Gastroesophageal sphincter (tissue), 4 donors: ENCODE measurements around the gene FAM168A. TPM values are rescaled to one million over a fixed set of nuclear protein-coding genes. Genes with fewer than 3 reads are reported as not detected.
A peak's percentile ranks its signal among the peaks of the same experiment; 100 is the strongest.
"Not testable (repeated sequence)": the region's sequence is repeated elsewhere in the genome, so short reads cannot be mapped to it uniquely, and the experiment has no call there.

Experiments
- ATAC-seq: fragments of 150-250 bp; one replicate; pipeline ENCODE4 v1.9.1; 2016; ENCODE audit warnings: mild to moderate bottlenecking, moderate library complexity
- H3K27ac ChIP-seq, 4 donors: fragments of 200-600 bp; sonication (generic) in 3 of 4; 1 replicate in 3 of 4; 2 replicates in 1 of 4; pipeline ENCODE4 v1.5.1; 2016 to 2019
- H3K27me3 ChIP-seq: fragments of 200-600 bp; sonication (generic); one replicate; pipeline ENCODE4 v1.5.1; 2019
- H3K36me3 ChIP-seq, 2 donors: fragments of 200-600 bp; sonication (generic); one replicate each; pipeline ENCODE4 v1.5.1; 2019; ENCODE audit warnings: control low read depth in 1 of 2
- H3K4me1 ChIP-seq, 3 donors: fragments of 200-600 bp; sonication (generic); 1 replicate in 2 of 3; 2 replicates in 1 of 3; pipeline ENCODE4 v1.5.1; 2016 to 2019; ENCODE audit warnings: control low read depth in 2 of 3
- H3K4me3 ChIP-seq, 2 donors: fragments of 200-600 bp; sonication (generic); one replicate each; pipeline ENCODE4 v1.5.1; 2019; ENCODE audit warnings: mild to moderate bottlenecking in 1 of 2, moderate library complexity in 1 of 2
- H3K9me3 ChIP-seq, 3 donors: fragments of 200-600 bp; sonication (generic); one replicate each; pipeline ENCODE4 v1.5.1; 2017 to 2019; ENCODE audit warnings: control low read depth in 2 of 3
- CTCF ChIP-seq, 4 experiments: fragments of 200-600 bp in 2 of 4; fragments of 450-650 bp in 2 of 4; sonication (generic) in 1 of 4; IDR thresholded peaks; one replicate each; pipeline ENCODE4 v1.5.1; 2017 to 2019; ENCODE audit warnings: antibody characterized with exemption in 4 of 4, mild to moderate bottlenecking in 2 of 4, moderate library complexity in 2 of 4
- EP300 ChIP-seq: sonication (generic); formaldehyde crosslinking; IDR thresholded peaks from one replicate; pipeline ENCODE4 v1.6.1; 2017; ENCODE audit warnings: antibody characterized with exemption, mild to moderate bottlenecking
- POLR2A ChIP-seq, 2 donors: fragments of 450-650 bp; IDR thresholded peaks; one replicate each; pipeline ENCODE4 v1.6.1; 2017; ENCODE audit warnings: antibody characterized with exemption in 2 of 2, mild to moderate bottlenecking in 2 of 2, moderate library complexity in 1 of 2
- POLR2AphosphoS5 ChIP-seq: sonication (generic); formaldehyde crosslinking; IDR thresholded peaks from one replicate; pipeline ENCODE4 v1.6.1; 2017; ENCODE audit warnings: antibody characterized with exemption
- WGBS, 2 donors: methylation state at CpG; one replicate each; pipeline ENCODE4 v1.1.5; 2018; ENCODE audit warnings: low coverage in 1 of 2; 5-methylcytosine and 5-hydroxymethylcytosine counted together
- total RNA-seq, 4 donors: library from RNA; depleted of rRNA; stranded (reverse); fragments of >200 nt; gene quantifications; one replicate each; pipeline ENCODE4 v1.1.0, GENCODE V29; 2016

Gene FAM168A
- total RNA-seq, 4 donors from 2014 or later = 27.5 to 51.8 (median 42.0) TPM

DNA sequence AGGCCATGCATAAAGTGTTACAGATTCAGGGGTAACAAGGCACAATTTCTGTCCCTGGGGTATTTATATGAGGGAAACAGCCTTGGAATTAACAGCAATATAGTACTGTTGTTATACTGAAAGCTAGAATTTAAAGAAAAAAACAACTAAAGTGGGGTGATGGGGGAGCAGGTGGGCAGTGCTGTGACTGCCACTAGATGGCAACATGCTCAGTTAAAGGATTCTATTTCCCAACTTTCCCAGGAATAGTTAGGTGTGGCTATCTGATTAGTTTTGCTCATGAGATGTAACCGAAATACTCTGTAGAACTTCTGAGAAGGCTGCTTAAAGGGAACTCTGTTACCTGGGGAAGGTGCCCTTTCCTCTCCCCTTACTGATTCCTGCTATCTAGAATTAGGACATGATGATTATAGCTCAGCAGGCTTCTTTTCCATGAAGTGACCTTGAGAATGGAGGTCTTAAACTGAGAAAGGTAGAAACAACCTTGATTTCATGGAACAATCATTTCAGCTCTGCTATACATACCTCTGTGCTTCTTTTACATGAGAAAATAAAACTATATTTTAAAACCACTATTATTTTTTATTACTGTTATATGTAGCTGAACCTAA lies 119.1 kb downstream of the FAM168A start:
- ATAC-seq = no peak
- Histone ChIP-seq H3K9me3 (peaks cover 0 to 21% (median 2%) of the 10 kb centered on the region in 3 donors), H3K36me3 (peaks cover 0 to 3% of the 10 kb centered on the region in 2 donors), H3K27me3 (no peaks in the 10 kb centered on the region), H3K27ac (no peak overlapping the region), H3K4me3 (no peak overlapping the region), H3K4me1 (no peaks in the 10 kb centered on the region)
- 40 to 80% methylated on average over 1 of the region's 1 CpG for WGBS, 2 donors
- no peak for TF ChIP-seq POLR2AphosphoS5
- TF ChIP-seq CTCF (IDR thresholded peaks at IDR 0.05) = peak in 3 of 4 experiments; percentile 42 to 66 (median 42)
- TF ChIP-seq POLR2A (IDR thresholded peaks at IDR 0.05) = no peak
- TF ChIP-seq EP300 = no peak

GRCh38 chr11:73477518-73477917 lies 120.4 kb downstream of the FAM168A start:
- Histone ChIP-seq H3K27me3 (no peaks in the 10 kb centered on the region), H3K36me3 (peaks cover 0 to 3% of the 10 kb centered on the region in 2 donors), H3K27ac (no peak overlapping the region), H3K4me1 (no peaks in the 10 kb centered on the region), H3K4me3 (no peak overlapping the region), H3K9me3 (peaks cover 0 to 21% (median 2%) of the 10 kb centered on the region in 3 donors)
- ATAC-seq = no peak
- TF ChIP-seq CTCF (IDR thresholded peaks at IDR 0.05) = no peak
- no peak for TF ChIP-seq POLR2A (IDR thresholded peaks at IDR 0.05)
- no peak for TF ChIP-seq POLR2AphosphoS5
- no peak for TF ChIP-seq EP300
- WGBS, 2 donors = 96 to 100% methylated on average over 1 to 2 of the region's 2 CpGs

DNA sequence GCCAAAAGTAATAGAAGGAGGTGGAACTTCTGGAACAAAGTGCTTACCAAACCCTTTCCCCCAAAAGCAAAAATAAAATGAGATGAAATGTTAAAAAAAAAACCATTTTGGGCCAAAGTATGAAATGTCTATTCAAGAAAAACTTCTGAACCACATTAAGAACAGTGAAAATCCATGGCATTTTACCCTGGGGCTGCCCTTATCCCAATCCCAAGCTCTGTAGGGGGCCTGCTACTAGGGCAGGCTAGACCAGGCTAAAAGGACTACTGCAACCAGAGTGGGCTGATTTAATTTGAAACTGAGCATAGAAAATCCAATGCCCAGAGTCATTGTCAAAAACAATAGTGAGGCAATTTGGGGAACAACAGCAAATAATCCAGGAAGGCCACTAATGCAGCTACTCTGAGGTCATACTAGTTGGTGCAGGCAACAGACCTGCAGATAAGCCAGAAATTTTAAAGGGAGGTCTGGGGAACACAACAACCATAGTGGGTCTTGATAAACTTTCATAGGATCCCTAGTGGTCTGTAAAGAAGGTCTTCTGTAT lies 122.3 kb downstream of the FAM168A start:
- Histone ChIP-seq H3K27ac (no peak overlapping the region), H3K27me3 (no peaks in the 10 kb centered on the region), H3K4me3 (no peak overlapping the region), H3K9me3 (peaks cover 0 to 21% (median 2%) of the 10 kb centered on the region in 3 donors), H3K36me3 (peaks cover 0 to 3% of the 10 kb centered on the region in 2 donors), H3K4me1 (peaks cover 0 to under 1% (median 0%) of the 10 kb centered on the region in 3 donors)
- ATAC-seq = no peak
- TF ChIP-seq CTCF (IDR thresholded peaks at IDR 0.05) = no peak
- no peak for TF ChIP-seq POLR2AphosphoS5
- TF ChIP-seq EP300 = no peak
- no peak for TF ChIP-seq POLR2A (IDR thresholded peaks at IDR 0.05)

DNA sequence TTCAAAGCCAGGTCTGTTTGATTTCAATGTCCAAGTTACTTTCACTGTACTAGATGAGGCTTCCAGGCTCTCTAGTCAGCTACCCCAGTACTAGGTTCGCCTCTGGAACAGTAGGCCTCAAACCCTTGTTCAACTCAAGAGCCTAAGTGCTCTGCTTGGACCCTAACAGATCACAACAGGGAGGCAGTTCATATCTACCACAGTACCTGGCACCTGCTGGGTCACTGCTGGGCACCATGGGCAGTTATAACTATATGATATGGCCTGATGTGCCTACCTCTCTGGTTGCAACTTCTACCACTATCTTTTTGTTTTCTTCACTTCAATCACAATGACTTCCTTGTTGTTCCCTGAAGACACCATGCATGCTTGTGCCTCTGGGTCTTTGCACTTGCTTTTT lies 124.7 kb downstream of the FAM168A start:
- Histone ChIP-seq H3K36me3 (peaks cover 0 to 3% of the 10 kb centered on the region in 2 donors), H3K27me3 (no peaks in the 10 kb centered on the region), H3K27ac (no peak overlapping the region), H3K9me3 (peaks cover 0 to 19% (median 2%) of the 10 kb centered on the region in 3 donors), H3K4me1 (peaks cover 4 to 24% (median 10%) of the 10 kb centered on the region in 3 donors), H3K4me3 (no peak overlapping the region)
- WGBS, 2 donors = 91% methylated on average over 1 of the region's 1 CpG; no CpG with 5 or more reads in 1 of the 2 donors
- no peak for ATAC-seq
- TF ChIP-seq CTCF (IDR thresholded peaks at IDR 0.05) (no peak), POLR2A (IDR thresholded peaks at IDR 0.05) (no peak), POLR2AphosphoS5 (no peak), EP300 (no peak)

DNA sequence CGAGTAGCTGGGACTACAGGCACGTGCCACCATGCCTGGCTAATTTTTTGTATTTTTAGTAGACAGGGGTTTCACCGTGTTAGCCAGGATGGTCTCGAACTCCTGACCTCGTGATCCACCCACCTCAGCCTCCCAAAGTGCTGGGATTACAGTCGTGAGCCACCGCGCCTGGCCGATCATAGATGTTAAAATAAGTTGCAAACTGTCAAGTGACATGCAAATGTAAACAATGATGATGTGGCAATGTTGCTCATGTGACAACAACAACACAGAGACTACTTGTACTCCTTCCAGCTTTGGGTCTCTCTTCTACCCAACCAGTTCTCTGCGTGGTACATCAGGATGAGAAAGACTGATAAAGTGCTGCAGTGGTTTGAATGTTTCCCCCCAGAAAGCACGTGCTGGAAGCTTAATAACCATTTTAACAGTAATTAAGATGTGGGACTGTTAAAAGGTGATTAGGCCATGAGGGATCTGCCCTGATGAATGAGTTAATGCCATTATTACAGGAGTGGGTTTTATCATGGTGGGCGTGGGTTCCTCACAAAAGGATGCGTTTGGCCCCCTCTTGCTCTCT lies 127.8 kb downstream of the FAM168A start:
- H3K27me3 ChIP-seq, H3K36me3 ChIP-seq, ATAC-seq, H3K9me3 ChIP-seq, H3K4me3 ChIP-seq: not testable (repeated sequence)
- H3K4me1 ChIP-seq = peaks cover 9 to 47% (median 23%) of the 10 kb centered on the region in 3 donors
- H3K27ac ChIP-seq = peak overlapping the region in 3 of 4 donors; percentile 43 to 69 (median 60)
- WGBS, 2 donors = 85 to 90% methylated on average over 6 to 13 of the region's 13 CpGs
